NT2/D1 (cell line): ENCODE results near the gene SCYL2.
"Not testable (repeated sequence)": the region's sequence is repeated elsewhere in the genome, so short reads cannot be mapped to it uniquely, and the experiment has no call there.

Source experiments
- DNase-seq: peaks from one replicate; pipeline ENCODE4 v3.0.0-alpha.2; 2011; ENCODE audit warnings: low read depth, low spot score
- H3K27me3 ChIP-seq: 2 replicates; pipeline ENCODE4 v1.6.0; 2011; ENCODE audit warnings: mild to moderate bottlenecking; ENCODE audit not compliant: insufficient read length, insufficient read depth
- H3K36me3 ChIP-seq: 2 replicates; pipeline ENCODE4 v1.6.1; 2011; ENCODE audit warnings: mild to moderate bottlenecking, low read length, mixed read lengths; ENCODE audit not compliant: insufficient read depth, insufficient read length
- H3K4me1 ChIP-seq: 2 replicates; pipeline ENCODE4 v1.5.1; 2011; ENCODE audit not compliant: insufficient read depth, insufficient read length
- H3K4me3 ChIP-seq: 2 replicates; pipeline ENCODE4 v1.5.1; 2011; ENCODE audit warnings: low read depth; ENCODE audit not compliant: insufficient read length
- H3K9ac ChIP-seq: 2 replicates; pipeline ENCODE4 v1.6.0; 2011; ENCODE audit warnings: low read depth; ENCODE audit not compliant: insufficient read length
- H3K9me3 ChIP-seq: 2 replicates; pipeline ENCODE4 v1.5.1; 2011; ENCODE audit warnings: mild to moderate bottlenecking, low read length; ENCODE audit not compliant: insufficient read depth
- SUZ12 ChIP-seq: IDR thresholded peaks from 2 replicates; pipeline ENCODE4 v1.6.1; 2011; ENCODE audit not compliant: insufficient read length, insufficient read depth; ENCODE audit errors: extremely low read depth
- YY1 ChIP-seq: IDR thresholded peaks from 2 replicates; pipeline ENCODE4 v1.6.1; 2011; ENCODE audit not compliant: insufficient read length, insufficient read depth
- ZNF274 ChIP-seq: IDR thresholded peaks from 2 replicates; pipeline ENCODE4 v1.6.1; 2011; ENCODE audit warnings: mild to moderate bottlenecking, low read depth, low read length

Gene SCYL2

DNA sequence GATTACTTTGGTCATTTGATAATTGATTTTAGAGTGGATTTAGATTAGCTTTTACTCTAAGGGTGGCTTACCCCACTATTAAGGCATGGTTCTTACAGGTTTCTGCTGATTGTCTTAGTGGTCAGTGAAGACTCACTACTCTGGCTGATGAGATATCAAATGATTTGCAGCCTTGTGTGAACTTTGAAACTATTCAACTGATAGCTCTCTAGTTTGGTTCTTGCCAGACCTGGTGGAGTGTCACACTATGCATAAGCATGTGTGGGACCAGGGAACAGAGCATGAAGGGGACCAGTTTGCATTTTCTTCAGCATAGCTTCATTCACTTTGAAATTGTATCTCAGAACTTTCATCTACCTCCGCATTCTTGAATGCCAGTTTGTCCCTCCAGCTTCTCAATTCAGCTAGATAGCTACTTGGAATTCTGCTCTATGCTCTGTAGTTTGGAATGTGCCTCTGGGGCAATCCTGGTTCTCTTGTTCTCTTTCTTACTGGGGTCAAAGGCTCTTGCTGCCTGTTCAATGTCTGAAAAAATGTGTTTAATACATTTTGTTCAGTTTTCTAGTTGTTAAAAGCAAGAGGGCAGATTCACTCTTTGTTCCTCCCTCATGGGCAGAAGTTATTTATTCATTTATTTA is 12.7 kb downstream of the SCYL2 start:
- Histone ChIP-seq H3K4me3 (no peak overlapping the region), H3K36me3 (peaks cover 6% of the 10 kb centered on the region), H3K9ac (no peak overlapping the region), H3K27me3 (no peaks in the 10 kb centered on the region), H3K9me3 (no peaks in the 10 kb centered on the region), H3K4me1 (peaks cover 6% of the 10 kb centered on the region)
- TF ChIP-seq YY1 = no peak
- no peak for TF ChIP-seq ZNF274
- peak; percentile 23 for DNase-seq

- not testable (repeated sequence) for H3K9ac ChIP-seq, H3K4me1 ChIP-seq, H3K27me3 ChIP-seq, H3K4me3 ChIP-seq, H3K9me3 ChIP-seq, DNase-seq
- H3K36me3 ChIP-seq = peaks cover 16% of the 10 kb centered on the region
These were observed 17.6 kb downstream of the SCYL2 start for GRCh38 chr12:100284556-100284955.

DNA sequence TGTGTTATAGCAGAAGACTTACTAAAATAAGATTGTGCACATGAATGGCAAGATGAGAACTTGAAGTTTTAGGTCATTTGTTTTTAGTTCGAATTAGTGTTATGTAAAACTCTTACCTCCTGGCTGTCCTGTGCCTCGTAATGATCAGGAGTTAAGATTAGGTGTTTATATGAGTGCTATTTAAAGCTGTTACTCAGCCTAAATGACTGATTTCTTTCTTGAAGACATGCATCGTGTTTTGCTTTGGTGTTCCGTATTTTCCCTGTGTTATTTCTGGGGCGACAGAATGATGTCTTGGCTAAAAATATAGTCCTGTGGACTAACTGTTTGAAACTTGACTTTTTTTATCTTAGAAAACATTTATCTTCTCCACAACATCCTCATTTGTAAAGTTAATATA is 22.1 kb downstream of the SCYL2 start:
- H3K9ac ChIP-seq = no peak overlapping the region
- H3K4me3 ChIP-seq = no peak overlapping the region
- no peak for DNase-seq
- H3K36me3 ChIP-seq = peaks cover 39% of the 10 kb centered on the region
- no peaks in the 10 kb centered on the region for H3K4me1 ChIP-seq
- H3K27me3 ChIP-seq = no peaks in the 10 kb centered on the region
- TF ChIP-seq ZNF274 = no peak
- no peak for TF ChIP-seq YY1
- no peak for TF ChIP-seq SUZ12
- H3K9me3 ChIP-seq = peaks cover 11% of the 10 kb centered on the region

GRCh38 chr12:100290016-100290415 is 23.0 kb downstream of the SCYL2 start:
- Histone ChIP-seq H3K4me1 (no peaks in the 10 kb centered on the region), H3K9ac (no peak overlapping the region), H3K36me3 (peaks cover 34% of the 10 kb centered on the region), H3K4me3 (no peak overlapping the region), H3K27me3 (no peaks in the 10 kb centered on the region), H3K9me3 (peaks cover 11% of the 10 kb centered on the region)
- no peak for DNase-seq
- no peak for TF ChIP-seq ZNF274
- no peak for TF ChIP-seq SUZ12
- TF ChIP-seq YY1 = no peak

DNA sequence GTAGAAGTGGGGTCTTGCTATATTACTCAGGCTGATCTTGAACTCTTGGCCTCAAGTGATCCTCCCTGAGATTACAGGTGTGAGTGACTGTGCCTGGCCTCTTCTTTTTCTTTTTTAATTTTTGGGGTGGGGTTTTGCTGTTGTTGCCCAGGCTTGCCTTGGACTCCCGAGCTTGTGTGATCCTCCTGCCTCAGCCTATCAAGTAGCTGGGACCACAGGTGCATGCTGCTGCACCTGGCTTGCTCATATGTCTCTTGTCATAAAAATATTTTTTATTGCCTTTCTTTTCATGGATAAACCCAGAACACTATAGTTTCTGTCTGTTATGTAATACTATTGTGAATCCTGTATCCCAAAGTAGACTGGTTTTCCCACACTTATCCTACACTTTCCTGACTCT is 26.0 kb downstream of the SCYL2 start:
- Histone ChIP-seq H3K27me3 (no peaks in the 10 kb centered on the region), H3K4me1 (no peaks in the 10 kb centered on the region), H3K4me3 (no peak overlapping the region), H3K9ac (no peak overlapping the region), H3K9me3 (peaks cover 11% of the 10 kb centered on the region), H3K36me3 (peaks cover 34% of the 10 kb centered on the region)
- TF ChIP-seq SUZ12 = no peak
- no peak for TF ChIP-seq ZNF274
- no peak for DNase-seq

DNA sequence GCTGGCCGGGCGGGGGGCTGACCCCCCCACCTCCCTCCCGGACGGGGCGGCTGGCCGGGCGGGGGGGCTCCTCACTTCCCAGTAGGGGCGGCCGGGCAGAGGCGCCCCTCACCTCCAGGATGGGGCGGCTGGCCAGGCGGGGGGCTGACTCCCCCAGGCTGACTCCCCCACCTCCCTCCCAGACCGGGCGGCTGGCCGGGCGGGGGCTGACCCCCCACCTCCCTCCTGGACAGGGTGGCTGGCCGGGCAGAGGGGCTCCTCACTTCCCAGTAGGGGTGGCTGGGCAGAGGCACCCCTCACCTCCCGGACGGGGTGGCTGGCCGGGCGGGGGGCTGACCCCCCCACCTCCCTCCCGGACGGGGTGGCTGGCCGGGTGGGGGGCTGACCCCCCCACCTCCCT is 27.4 kb downstream of the SCYL2 start:
- Histone ChIP-seq H3K36me3 (peaks cover 47% of the 10 kb centered on the region), H3K9me3 (peaks cover 11% of the 10 kb centered on the region)
- H3K4me3 ChIP-seq, H3K9ac ChIP-seq, H3K27me3 ChIP-seq, H3K4me1 ChIP-seq, DNase-seq: not testable (repeated sequence)

DNA sequence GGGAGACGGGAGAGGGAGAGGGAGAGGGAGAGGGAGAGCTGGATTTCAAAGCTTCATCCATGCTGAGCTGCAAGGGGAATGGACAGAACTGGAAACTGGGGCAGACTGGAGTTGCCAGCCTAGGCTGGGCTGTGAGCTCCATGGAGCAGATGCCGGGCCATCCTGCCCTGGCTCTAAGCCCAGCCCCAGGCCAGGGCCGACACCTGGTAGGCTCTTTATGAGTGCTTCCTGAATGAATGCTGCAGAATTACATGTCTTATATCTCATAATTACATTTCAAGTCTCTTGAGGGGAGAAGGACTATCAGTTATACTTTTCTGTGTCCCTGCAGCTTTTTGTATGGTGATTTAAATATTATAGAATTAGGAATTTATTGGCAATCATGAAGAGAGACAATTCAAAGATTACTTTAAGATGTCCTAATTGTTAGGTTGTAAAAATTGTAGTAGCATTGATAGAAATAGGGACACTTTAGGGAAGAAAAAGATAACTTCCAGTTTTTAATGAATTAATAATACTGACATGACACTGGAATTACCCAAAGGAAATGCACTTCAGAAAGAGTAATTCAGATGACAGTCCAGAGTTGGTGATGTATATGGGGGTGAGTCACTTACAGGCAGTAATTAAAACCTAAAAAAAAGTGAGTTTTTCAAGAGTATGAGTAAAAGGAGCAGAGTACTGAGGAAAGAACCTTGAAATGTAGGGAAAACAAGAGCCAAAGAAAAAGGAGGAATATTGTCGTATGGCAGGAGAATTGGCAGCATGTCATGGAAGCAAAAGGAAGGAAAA is 29.0 kb downstream of the SCYL2 start:
- H3K36me3 ChIP-seq = peaks cover 55% of the 10 kb centered on the region
- peaks cover 22% of the 10 kb centered on the region for H3K9me3 ChIP-seq
- no peaks in the 10 kb centered on the region for H3K27me3 ChIP-seq
- TF ChIP-seq SUZ12 (no peak), ZNF274 (no peak), YY1 (no peak)
- no peak overlapping the region for H3K9ac ChIP-seq
- no peaks in the 10 kb centered on the region for H3K4me1 ChIP-seq
- no peak for DNase-seq
- H3K4me3 ChIP-seq = no peak overlapping the region

- H3K27me3 ChIP-seq = no peaks in the 10 kb centered on the region
- no peak overlapping the region for H3K9ac ChIP-seq
- DNase-seq = no peak
- no peak for TF ChIP-seq ZNF274
- TF ChIP-seq YY1 = no peak
- no peak for TF ChIP-seq SUZ12
- H3K36me3 ChIP-seq = peaks cover 56% of the 10 kb centered on the region
- H3K9me3 ChIP-seq = peaks cover 28% of the 10 kb centered on the region; the same call in 1 of the 2 replicates
- no peaks in the 10 kb centered on the region for H3K4me1 ChIP-seq
- no peak overlapping the region for H3K4me3 ChIP-seq
These were observed 35.1 kb downstream of the SCYL2 start for GRCh38 chr12:100302081-100302480.
